EH (cell line): ENCODE results near the gene GRID2.
A peak's percentile ranks its signal among the peaks of the same experiment; 100 is the strongest.
"Not testable (repeated sequence)": the region's sequence is repeated elsewhere in the genome, so short reads cannot be mapped to it uniquely, and the experiment has no call there.

Experiments
- DNase-seq: peaks from one replicate; pipeline ENCODE4 v3.0.0-alpha.2; 2015; ENCODE audit warnings: low read depth

GRID2 gene

GRCh38 chr4:93199492-93199891, 895.7 kb downstream of the GRID2 start:
- peak; percentile 20 for DNase-seq

- no peak for DNase-seq
Measured at GRCh38 chr4:93201471-93202096, 897.8 kb downstream of the GRID2 start.

GRCh38 chr4:93203708-93204107, 899.9 kb downstream of the GRID2 start:
- peak; percentile 4 for DNase-seq

GRCh38 chr4:93212250-93212649, 908.5 kb downstream of the GRID2 start:
- no peak for DNase-seq

- no peak for DNase-seq
Measured at GRCh38 chr4:93216646-93217045, 912.9 kb downstream of the GRID2 start.

- no peak for DNase-seq
Measured at GRCh38 chr4:93217431-93217830, 913.7 kb downstream of the GRID2 start.

- DNase-seq: no peak
Measured at GRCh38 chr4:93221771-93222170, 918.0 kb downstream of the GRID2 start.

- no peak for DNase-seq
Measured at GRCh38 chr4:93228021-93228420, 924.3 kb downstream of the GRID2 start.

GRCh38 chr4:93232883-93233282, 929.1 kb downstream of the GRID2 start:
- DNase-seq: no peak

- no peak for DNase-seq
Measured at GRCh38 chr4:93237521-93237920, 933.8 kb downstream of the GRID2 start.

- DNase-seq: no peak
Measured at GRCh38 chr4:93243262-93243661, 939.5 kb downstream of the GRID2 start.

- no peak for DNase-seq
Measured at GRCh38 chr4:93261207-93261606, 957.4 kb downstream of the GRID2 start.

GRCh38 chr4:93263166-93263565, 959.4 kb downstream of the GRID2 start:
- no peak for DNase-seq

GRCh38 chr4:93267747-93268146, 964.0 kb downstream of the GRID2 start:
- DNase-seq: no peak

- no peak for DNase-seq
Measured at GRCh38 chr4:93285346-93285745, 981.6 kb downstream of the GRID2 start.

GRCh38 chr4:93289241-93289640, 985.5 kb downstream of the GRID2 start:
- no peak for DNase-seq

GRCh38 chr4:93289831-93290230, 986.1 kb downstream of the GRID2 start:
- no peak for DNase-seq

- no peak for DNase-seq
Measured at GRCh38 chr4:93299118-93299517, 995.4 kb downstream of the GRID2 start.

- not testable (repeated sequence) for DNase-seq
Measured at GRCh38 chr4:93300780-93301555, 997.2 kb downstream of the GRID2 start.

GRCh38 chr4:93302310-93302709, 998.5 kb downstream of the GRID2 start:
- DNase-seq: no peak

- no peak for DNase-seq
Measured at GRCh38 chr4:93303440-93303839, 999.7 kb downstream of the GRID2 start.

GRCh38 chr4:93312299-93312698, 1008.5 kb downstream of the GRID2 start:
- DNase-seq: no peak

GRCh38 chr4:93313197-93313596, 1009.4 kb downstream of the GRID2 start:
- no peak for DNase-seq

- no peak for DNase-seq
Measured at GRCh38 chr4:93317057-93317456, 1013.3 kb downstream of the GRID2 start.
